Activated naive CD4-positive, alpha-beta T cell treated with anti-CD3 and anti-CD28 coated beads, Interleukin-2, amount 50 U/mL, for 24 hours (primary cell): ENCODE results near the gene PROSER3.
A peak's percentile ranks its signal among the peaks of the same experiment; 100 is the strongest.

Source experiments
- H3K27ac Mint-ChIP-seq: one replicate; pipeline ENCODE4 v1.8.0; 2021; ENCODE audit warnings: mild to moderate bottlenecking, mixed read lengths
- H3K27me3 Mint-ChIP-seq: one replicate; pipeline ENCODE4 v1.8.0; 2021; ENCODE audit warnings: mixed read lengths
- H3K36me3 Mint-ChIP-seq: one replicate; pipeline ENCODE4 v1.8.0; 2021; ENCODE audit warnings: mixed read lengths
- H3K4me1 Mint-ChIP-seq: one replicate; pipeline ENCODE4 v1.8.0; 2021; ENCODE audit warnings: mixed read lengths
- H3K4me3 Mint-ChIP-seq: one replicate; pipeline ENCODE4 v1.8.0; 2021; ENCODE audit warnings: mild to moderate bottlenecking, mixed read lengths
- H3K9me3 Mint-ChIP-seq: one replicate; pipeline ENCODE4 v1.8.0; 2021; ENCODE audit warnings: mixed read lengths

Gene PROSER3

GRCh38 chr19:35730326-35730725, 27.6 kb upstream of the PROSER3 start:
- Mint-ChIP-seq H3K27me3 (no peaks in the 10 kb centered on the region), H3K36me3 (peaks cover 14% of the 10 kb centered on the region), H3K9me3 (no peaks in the 10 kb centered on the region), H3K27ac (no peak overlapping the region), H3K4me1 (peaks cover 7% of the 10 kb centered on the region), H3K4me3 (no peak overlapping the region)

- H3K36me3 Mint-ChIP-seq: peaks cover 17% of the 10 kb centered on the region
- no peaks in the 10 kb centered on the region for H3K9me3 Mint-ChIP-seq
- no peak overlapping the region for H3K4me3 Mint-ChIP-seq
- no peak overlapping the region for H3K27ac Mint-ChIP-seq
- H3K4me1 Mint-ChIP-seq: peaks cover 13% of the 10 kb centered on the region
- H3K27me3 Mint-ChIP-seq: no peaks in the 10 kb centered on the region
Observed at GRCh38 chr19:35731353-35731752, 26.6 kb upstream of the PROSER3 start.

GRCh38 chr19:35731779-35732405, 26.1 kb upstream of the PROSER3 start:
- no peak overlapping the region for H3K27ac Mint-ChIP-seq
- H3K36me3 Mint-ChIP-seq: peaks cover 16% of the 10 kb centered on the region
- no peak overlapping the region for H3K4me3 Mint-ChIP-seq
- H3K4me1 Mint-ChIP-seq: peaks cover 19% of the 10 kb centered on the region
- H3K27me3 Mint-ChIP-seq: no peaks in the 10 kb centered on the region
- H3K9me3 Mint-ChIP-seq: no peaks in the 10 kb centered on the region

- Mint-ChIP-seq H3K4me1 (peaks cover 26% of the 10 kb centered on the region), H3K36me3 (peaks cover 15% of the 10 kb centered on the region), H3K27me3 (no peaks in the 10 kb centered on the region), H3K9me3 (no peaks in the 10 kb centered on the region), H3K4me3 (no peak overlapping the region), H3K27ac (no peak overlapping the region)
Observed at GRCh38 chr19:35732540-35733179, 25.3 kb upstream of the PROSER3 start.

GRCh38 chr19:35733180-35734125, 24.5 kb upstream of the PROSER3 start:
- H3K4me3 Mint-ChIP-seq: no peak overlapping the region
- H3K27ac Mint-ChIP-seq: no peak overlapping the region
- H3K9me3 Mint-ChIP-seq: no peaks in the 10 kb centered on the region
- peaks cover 13% of the 10 kb centered on the region for H3K36me3 Mint-ChIP-seq
- peaks cover 27% of the 10 kb centered on the region for H3K4me1 Mint-ChIP-seq
- no peaks in the 10 kb centered on the region for H3K27me3 Mint-ChIP-seq

GRCh38 chr19:35734273-35734672, 23.7 kb upstream of the PROSER3 start:
- Mint-ChIP-seq H3K4me3 (no peak overlapping the region), H3K9me3 (no peaks in the 10 kb centered on the region), H3K4me1 (peaks cover 30% of the 10 kb centered on the region), H3K27me3 (no peaks in the 10 kb centered on the region), H3K27ac (no peak overlapping the region), H3K36me3 (peaks cover 13% of the 10 kb centered on the region)

GRCh38 chr19:35734889-35735288, 23.1 kb upstream of the PROSER3 start:
- Mint-ChIP-seq H3K27ac (peak overlapping the region; percentile 61), H3K36me3 (peaks cover 13% of the 10 kb centered on the region), H3K27me3 (no peaks in the 10 kb centered on the region), H3K9me3 (no peaks in the 10 kb centered on the region), H3K4me1 (peaks cover 35% of the 10 kb centered on the region), H3K4me3 (no peak overlapping the region)

- Mint-ChIP-seq H3K27ac (no peak overlapping the region), H3K36me3 (peaks cover 2% of the 10 kb centered on the region), H3K4me1 (peaks cover 48% of the 10 kb centered on the region), H3K9me3 (no peaks in the 10 kb centered on the region), H3K4me3 (no peak overlapping the region), H3K27me3 (no peaks in the 10 kb centered on the region)
Observed at GRCh38 chr19:35736913-35737886, 20.8 kb upstream of the PROSER3 start.

- peaks cover 4% of the 10 kb centered on the region for H3K36me3 Mint-ChIP-seq
- no peak overlapping the region for H3K27ac Mint-ChIP-seq
- H3K9me3 Mint-ChIP-seq: no peaks in the 10 kb centered on the region
- H3K27me3 Mint-ChIP-seq: no peaks in the 10 kb centered on the region
- H3K4me3 Mint-ChIP-seq: no peak overlapping the region
- H3K4me1 Mint-ChIP-seq: peaks cover 55% of the 10 kb centered on the region
Observed at GRCh38 chr19:35738021-35738886, 19.7 kb upstream of the PROSER3 start.

GRCh38 chr19:35738887-35739229, 19.1 kb upstream of the PROSER3 start:
- H3K27ac Mint-ChIP-seq: no peak overlapping the region
- H3K4me3 Mint-ChIP-seq: no peak overlapping the region
- H3K36me3 Mint-ChIP-seq: peaks cover 4% of the 10 kb centered on the region

GRCh38 chr19:35739275-35740107, 18.5 kb upstream of the PROSER3 start:
- Mint-ChIP-seq H3K27me3 (no peaks in the 10 kb centered on the region), H3K4me3 (peak overlapping the region; percentile 90), H3K27ac (peak overlapping the region; percentile 81), H3K36me3 (peaks cover 4% of the 10 kb centered on the region), H3K4me1 (peaks cover 59% of the 10 kb centered on the region), H3K9me3 (no peaks in the 10 kb centered on the region)

More at GRCh38 chr19:35738887-35739229, 19.1 kb upstream of the PROSER3 start:
- peaks cover 59% of the 10 kb centered on the region for H3K4me1 Mint-ChIP-seq
- H3K9me3 Mint-ChIP-seq: no peaks in the 10 kb centered on the region
- H3K27me3 Mint-ChIP-seq: no peaks in the 10 kb centered on the region

GRCh38 chr19:35740108-35740422, 17.9 kb upstream of the PROSER3 start:
- Mint-ChIP-seq H3K9me3 (no peaks in the 10 kb centered on the region), H3K27ac (no peak overlapping the region), H3K4me1 (peaks cover 60% of the 10 kb centered on the region), H3K4me3 (peak overlapping the region; percentile 90), H3K27me3 (no peaks in the 10 kb centered on the region), H3K36me3 (peaks cover 4% of the 10 kb centered on the region)

- Mint-ChIP-seq H3K4me1 (peaks cover 60% of the 10 kb centered on the region), H3K4me3 (peak overlapping the region; percentile 90), H3K27me3 (no peaks in the 10 kb centered on the region), H3K9me3 (no peaks in the 10 kb centered on the region), H3K36me3 (peaks cover 3% of the 10 kb centered on the region), H3K27ac (peak overlapping the region; percentile 93)
Observed at GRCh38 chr19:35740423-35741202, 17.4 kb upstream of the PROSER3 start.
